ENCODE results near the gene CATSPERZ. TPM values are rescaled to one million over a fixed set of nuclear protein-coding genes. Genes with fewer than 3 reads are reported as not detected.
A peak's percentile ranks its signal among the peaks of the same experiment; 100 is the strongest.

The CATSPERZ gene
- total and polyA plus RNA-seq, 2 of the 13 experiments (the other 11 are each of a cell fraction or from before 2014, with no cell fraction given) = 0.22 to 0.48 TPM

GRCh38 chr11:64305075-64305690, 5.0 kb downstream of the CATSPERZ start, which contains the start of gene ESRRA (continued):
- TF ChIP-seq ZNF740 (CRISPR knock-in tag; IDR thresholded peaks at IDR 0.05) = no peak
- no peak for TF ChIP-seq ZNF30 (CRISPR knock-in tag; IDR thresholded peaks at IDR 0.05)
- no peak for TF ChIP-seq YEATS2 (CRISPR knock-in tag; IDR thresholded peaks at IDR 0.05; ENCODE audit: borderline replicate concordance)
- TF ChIP-seq ZFP90 (CRISPR knock-in tag; IDR thresholded peaks at IDR 0.05; ENCODE audit: borderline replicate concordance) = no peak
- TF ChIP-seq ZNF777 (CRISPR knock-in tag; IDR thresholded peaks at IDR 0.05) = no peak; the same call in 1 of the 2 replicates
- TF ChIP-seq HNF4A (CRISPR knock-in tag; IDR thresholded peaks at IDR 0.05) = no peak
- TF ChIP-seq ZNF562 (CRISPR knock-in tag; IDR thresholded peaks at IDR 0.05; ENCODE audit: borderline replicate concordance) = no peak
- TF ChIP-seq FLYWCH1 (CRISPR knock-in tag; IDR thresholded peaks at IDR 0.05) = no peak
- no peak for TF ChIP-seq SETDB1 (CRISPR knock-in tag; IDR thresholded peaks at IDR 0.05; ENCODE audit: borderline replicate concordance)
- TF ChIP-seq ZNF850 (CRISPR knock-in tag; conservative IDR thresholded peaks at IDR 0.05) = no peak
- TF ChIP-seq ZNF772 (CRISPR knock-in tag; IDR thresholded peaks at IDR 0.05) = no peak
- TF ChIP-seq CAMTA2 (CRISPR knock-in tag; IDR thresholded peaks at IDR 0.05; ENCODE audit: borderline replicate concordance) = no peak
- TF ChIP-seq NFE2 (CRISPR knock-in tag; IDR thresholded peaks at IDR 0.05) = no peak
- no peak for TF ChIP-seq ZNF484 (CRISPR knock-in tag; IDR thresholded peaks at IDR 0.05; ENCODE audit: borderline replicate concordance, low read depth)
- TF ChIP-seq HNF4G (IDR thresholded peaks at IDR 0.05; ENCODE audit: borderline replicate concordance, low read depth, low read length) = no peak
- no peak for TF ChIP-seq HNF4G (CRISPR knock-in tag; IDR thresholded peaks at IDR 0.05; ENCODE audit: borderline replicate concordance, low read depth)
- TF ChIP-seq ARID2 (CRISPR knock-in tag; IDR thresholded peaks at IDR 0.05; ENCODE audit: borderline replicate concordance) = no peak
- no peak for TF ChIP-seq NAIF1 (CRISPR knock-in tag; IDR thresholded peaks at IDR 0.05; ENCODE audit: borderline replicate concordance)
- TF ChIP-seq POLR2A (IDR thresholded peaks at IDR 0.05; ENCODE audit: insufficient read depth in 1 of 2, low read depth in 2 of 2, low read length in 2 of 2) = peak in 1 of 2 experiments; percentile 20; a peak in 2 of 4 replicates
- no peak for TF ChIP-seq ZNF143 (CRISPR knock-in tag; IDR thresholded peaks at IDR 0.05)
- TF ChIP-seq, protein P1, sequence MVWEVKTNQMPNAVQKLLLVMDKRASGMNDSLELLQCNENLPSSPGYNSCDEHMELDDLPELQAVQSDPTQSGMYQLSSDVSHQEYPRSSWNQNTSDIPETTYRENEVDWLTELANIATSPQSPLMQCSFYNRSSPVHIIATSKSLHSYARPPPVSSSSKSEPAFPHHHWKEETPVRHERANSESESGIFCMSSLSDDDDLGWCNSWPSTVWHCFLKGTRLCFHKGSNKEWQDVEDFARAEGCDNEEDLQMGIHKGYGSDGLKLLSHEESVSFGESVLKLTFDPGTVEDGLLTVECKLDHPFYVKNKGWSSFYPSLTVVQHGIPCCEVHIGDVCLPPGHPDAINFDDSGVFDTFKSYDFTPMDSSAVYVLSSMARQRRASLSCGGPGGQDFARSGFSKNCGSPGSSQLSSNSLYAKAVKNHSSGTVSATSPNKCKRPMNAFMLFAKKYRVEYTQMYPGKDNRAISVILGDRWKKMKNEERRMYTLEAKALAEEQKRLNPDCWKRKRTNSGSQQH (CRISPR knock-in tag; IDR thresholded peaks at IDR 0.05; ENCODE audit: low read depth) = no peak
- TF ChIP-seq ZNF367 (CRISPR knock-in tag; IDR thresholded peaks at IDR 0.05; ENCODE audit: borderline replicate concordance) = no peak
- no peak; the same call in 1 of the 2 replicates for TF ChIP-seq NCOR1 (IDR thresholded peaks at IDR 0.05; ENCODE audit: borderline replicate concordance, low read length)
- TF ChIP-seq, protein P2, sequence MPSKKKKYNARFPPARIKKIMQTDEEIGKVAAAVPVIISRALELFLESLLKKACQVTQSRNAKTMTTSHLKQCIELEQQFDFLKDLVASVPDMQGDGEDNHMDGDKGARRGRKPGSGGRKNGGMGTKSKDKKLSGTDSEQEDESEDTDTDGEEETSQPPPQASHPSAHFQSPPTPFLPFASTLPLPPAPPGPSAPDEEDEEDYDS (CRISPR knock-in tag; IDR thresholded peaks at IDR 0.05) = peak; percentile 27; the same call in 1 of the 2 replicates
- TF ChIP-seq PCBP1 (IDR thresholded peaks at IDR 0.05; ENCODE audit: borderline replicate concordance, low read depth, low read length) = 0 out of 2 replicates have a peak, but pooled peaks have one; percentile 46
- no peak for TF ChIP-seq TP53 (CRISPR knock-in tag; conservative IDR thresholded peaks at IDR 0.05)
- TF ChIP-seq MED1 (CRISPR knock-in tag; IDR thresholded peaks at IDR 0.05) = peak; percentile 29
- no peak for TF ChIP-seq PITX1 (CRISPR knock-in tag; IDR thresholded peaks at IDR 0.05)

All from HepG2 (cell line).